Endodermal cell (in vitro differentiated cells): ENCODE data around the gene LAMA4. TPM values are rescaled to one million over a fixed set of nuclear protein-coding genes. Genes with fewer than 3 reads are reported as not detected.

Experiments
- DNase-seq: peaks from one replicate; pipeline ENCODE4 v3.0.0-alpha.2; 2017
- H3K27ac ChIP-seq: 2 replicates; pipeline ENCODE4 v1.5.1; 2013; ENCODE audit warnings: mild to moderate bottlenecking, low read depth, low read length, moderate library complexity
- H3K27me3 ChIP-seq: 2 replicates; pipeline ENCODE4 v1.6.1; 2013; ENCODE audit warnings: mild to moderate bottlenecking, low read length, moderate library complexity; ENCODE audit not compliant: insufficient read depth, control insufficient read depth, poor library complexity, severe bottlenecking
- H3K36me3 ChIP-seq: 2 replicates; pipeline ENCODE4 v1.7.0; 2013; ENCODE audit warnings: mild to moderate bottlenecking, low read length, moderate library complexity; ENCODE audit not compliant: control insufficient read depth, insufficient read depth
- H3K4me1 ChIP-seq: one replicate; pipeline ENCODE4 v1.7.0; 2013; ENCODE audit warnings: low read length; ENCODE audit not compliant: control insufficient read depth, insufficient read depth
- H3K4me3 ChIP-seq: 2 replicates; pipeline ENCODE4 v1.5.1; 2013; ENCODE audit warnings: mild to moderate bottlenecking, low read length, moderate library complexity
- H3K9ac ChIP-seq: 2 replicates; pipeline ENCODE4 v1.6.1; 2013; ENCODE audit warnings: mild to moderate bottlenecking, low read length, moderate library complexity; ENCODE audit not compliant: poor library complexity, severe bottlenecking; ENCODE audit errors: extremely low read depth
- H3K9me3 ChIP-seq: 2 replicates; pipeline ENCODE4 v1.6.1; 2013; ENCODE audit warnings: mild to moderate bottlenecking, low read length, moderate library complexity; ENCODE audit not compliant: control insufficient read depth
- H3K27ac Mint-ChIP-seq: 2 replicates; pipeline ENCODE4 v1.8.0; 2020; ENCODE audit warnings: mixed read lengths
- H3K27me3 Mint-ChIP-seq: 2 replicates; pipeline ENCODE4 v1.8.0; 2021; ENCODE audit warnings: mild to moderate bottlenecking, mixed read lengths; ENCODE audit not compliant: insufficient read depth
- H3K36me3 Mint-ChIP-seq: 2 replicates; pipeline ENCODE4 v1.8.0; 2020; ENCODE audit warnings: low read depth, mixed read lengths
- H3K4me1 Mint-ChIP-seq: 2 replicates; pipeline ENCODE4 v1.8.0; 2020; ENCODE audit warnings: mixed read lengths
- H3K4me3 Mint-ChIP-seq: 2 replicates; pipeline ENCODE4 v1.8.0; 2020; ENCODE audit warnings: mild to moderate bottlenecking, moderate library complexity, mixed read lengths
- H3K9me3 Mint-ChIP-seq: 2 replicates; pipeline ENCODE4 v1.8.0; 2020; ENCODE audit warnings: mild to moderate bottlenecking, mixed read lengths
- WGBS, 2 experiments: methylation state at CpG; one replicate each; pipeline versions ENCODE4 v1.1.5 to v1.1.7; 2013; ENCODE audit warnings: missing lambda C conversion rate in 2 of 2, mixed read lengths in 1 of 2; ENCODE audit not compliant: insufficient coverage in 1 of 2, insufficient read length in 1 of 2; 5-methylcytosine and 5-hydroxymethylcytosine counted together
- total RNA-seq, 2 donors: library from RNA; stranded (reverse); fragmentation: NEBNext Ultra II Directional in 1 of 2; extraction: Animal tissue kit (Norgen Biotek cat#: 25700) in 1 of 2; gene quantifications; 2 replicates in 1 of 2; 3 replicates in 1 of 2; pipeline ENCODE4 v1.2.1, GENCODE V29; 2021
- TF ChIP-seq, protein P1 (sequence below): fragments of 200-600 bp; sonication (generic); conservative IDR thresholded peaks from 2 replicates; pipeline ENCODE4 v1.5.0; 2021; ENCODE audit warnings: antibody characterized with exemption, mild to moderate bottlenecking

LAMA4 gene
- total RNA-seq, 2 donors from 2014 or later: 0.24 to 3.7 TPM

GRCh38 chr6:112190164-112190563 is 64.2 kb downstream of the LAMA4 start:
- Mint-ChIP-seq H3K27ac (no peak overlapping the region), H3K4me3 (no peak overlapping the region), H3K9me3 (no peaks in the 10 kb centered on the region), H3K27me3 (peaks cover 10% of the 10 kb centered on the region), H3K4me1 (no peaks in the 10 kb centered on the region), H3K36me3 (no peaks in the 10 kb centered on the region)
- Histone ChIP-seq H3K27ac (no peak overlapping the region), H3K4me1 (no peaks in the 10 kb centered on the region), H3K4me3 (no peak overlapping the region), H3K36me3 (no peaks in the 10 kb centered on the region), H3K9me3 (no peaks in the 10 kb centered on the region), H3K9ac (no peak overlapping the region), H3K27me3 (peaks cover 6% of the 10 kb centered on the region)
- TF ChIP-seq, protein P1, sequence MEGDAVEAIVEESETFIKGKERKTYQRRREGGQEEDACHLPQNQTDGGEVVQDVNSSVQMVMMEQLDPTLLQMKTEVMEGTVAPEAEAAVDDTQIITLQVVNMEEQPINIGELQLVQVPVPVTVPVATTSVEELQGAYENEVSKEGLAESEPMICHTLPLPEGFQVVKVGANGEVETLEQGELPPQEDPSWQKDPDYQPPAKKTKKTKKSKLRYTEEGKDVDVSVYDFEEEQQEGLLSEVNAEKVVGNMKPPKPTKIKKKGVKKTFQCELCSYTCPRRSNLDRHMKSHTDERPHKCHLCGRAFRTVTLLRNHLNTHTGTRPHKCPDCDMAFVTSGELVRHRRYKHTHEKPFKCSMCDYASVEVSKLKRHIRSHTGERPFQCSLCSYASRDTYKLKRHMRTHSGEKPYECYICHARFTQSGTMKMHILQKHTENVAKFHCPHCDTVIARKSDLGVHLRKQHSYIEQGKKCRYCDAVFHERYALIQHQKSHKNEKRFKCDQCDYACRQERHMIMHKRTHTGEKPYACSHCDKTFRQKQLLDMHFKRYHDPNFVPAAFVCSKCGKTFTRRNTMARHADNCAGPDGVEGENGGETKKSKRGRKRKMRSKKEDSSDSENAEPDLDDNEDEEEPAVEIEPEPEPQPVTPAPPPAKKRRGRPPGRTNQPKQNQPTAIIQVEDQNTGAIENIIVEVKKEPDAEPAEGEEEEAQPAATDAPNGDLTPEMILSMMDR: no peak
- DNase-seq: no peak
- 92 to 100% methylated on average over 1 of the region's 1 CpG for WGBS, 2 experiments

DNA sequence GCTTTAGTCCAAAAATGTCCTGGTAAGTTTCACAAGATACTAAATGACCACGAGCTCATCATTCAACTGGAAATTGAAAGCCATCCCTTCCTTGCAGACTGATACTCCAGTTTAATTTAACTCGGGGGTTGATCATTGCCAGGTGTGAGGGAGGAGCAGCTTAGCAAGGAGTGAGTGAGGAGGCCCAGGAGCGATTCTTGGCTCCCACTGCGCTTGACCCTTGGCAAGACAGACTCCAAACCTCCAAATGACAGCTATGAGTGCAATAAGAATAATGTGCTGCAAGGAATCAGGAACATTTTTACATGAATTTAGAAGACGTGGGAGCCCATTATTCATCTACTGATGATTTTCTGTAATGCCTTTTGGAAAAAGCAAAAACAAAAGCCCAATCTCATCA is 64.9 kb downstream of the LAMA4 start:
- 91 to 93% methylated on average over 4 to 5 of the region's 5 CpGs for WGBS, 2 experiments

DNA sequence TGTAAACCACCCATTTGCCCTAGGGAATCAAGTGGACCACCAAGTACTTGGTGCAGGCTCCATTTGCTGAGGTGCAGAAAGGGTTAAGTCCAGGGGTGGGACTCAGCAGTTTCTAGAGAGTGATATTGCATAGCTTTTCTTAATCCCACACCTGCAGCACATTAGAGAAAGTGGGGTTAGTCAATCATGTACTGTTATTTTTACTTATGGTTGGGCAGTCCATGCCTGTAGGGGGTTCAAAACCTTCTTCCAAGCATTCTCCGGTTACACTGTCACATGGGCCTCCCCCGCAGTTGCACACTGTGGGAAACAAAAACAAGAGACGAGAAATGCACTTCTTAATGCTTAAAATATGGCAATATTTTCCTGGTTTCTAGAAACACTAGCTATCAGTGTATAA is 65.5 kb downstream of the LAMA4 start:
- H3K36me3 ChIP-seq: no peaks in the 10 kb centered on the region
- Mint-ChIP-seq H3K9me3 (no peaks in the 10 kb centered on the region), H3K4me1 (no peaks in the 10 kb centered on the region), H3K27ac (no peak overlapping the region), H3K36me3 (no peaks in the 10 kb centered on the region), H3K27me3 (peaks cover 3% of the 10 kb centered on the region), H3K4me3 (no peak overlapping the region)
- no peaks in the 10 kb centered on the region for H3K9me3 ChIP-seq
- TF ChIP-seq, protein P1: no peak
- no peak overlapping the region for H3K9ac ChIP-seq
- H3K4me1 ChIP-seq: no peaks in the 10 kb centered on the region
- no peak overlapping the region for H3K4me3 ChIP-seq
- WGBS, 2 experiments: 83 to 97% methylated on average over 2 to 3 of the region's 3 CpGs
- H3K27ac ChIP-seq: no peak overlapping the region
- DNase-seq: no peak
- H3K27me3 ChIP-seq: no peaks in the 10 kb centered on the region

More for the DNA sequence above, 64.9 kb downstream of the LAMA4 start:
- DNase-seq: no peak
- Mint-ChIP-seq H3K27ac (no peak overlapping the region), H3K9me3 (no peaks in the 10 kb centered on the region), H3K27me3 (peaks cover 3% of the 10 kb centered on the region), H3K4me3 (no peak overlapping the region), H3K36me3 (no peaks in the 10 kb centered on the region), H3K4me1 (no peaks in the 10 kb centered on the region)
- no peaks in the 10 kb centered on the region for H3K4me1 ChIP-seq
- no peak overlapping the region for H3K4me3 ChIP-seq
- no peak overlapping the region for H3K27ac ChIP-seq
- H3K27me3 ChIP-seq: no peaks in the 10 kb centered on the region
- H3K9ac ChIP-seq: no peak overlapping the region
- TF ChIP-seq, protein P1: no peak
- no peaks in the 10 kb centered on the region for H3K9me3 ChIP-seq
- no peaks in the 10 kb centered on the region for H3K36me3 ChIP-seq
